ENCODE results near the gene RAPGEF4.
"Not testable (repeated sequence)": the region's sequence is repeated elsewhere in the genome, so short reads cannot be mapped to it uniquely, and the experiment has no call there.

RAPGEF4 gene

DNA sequence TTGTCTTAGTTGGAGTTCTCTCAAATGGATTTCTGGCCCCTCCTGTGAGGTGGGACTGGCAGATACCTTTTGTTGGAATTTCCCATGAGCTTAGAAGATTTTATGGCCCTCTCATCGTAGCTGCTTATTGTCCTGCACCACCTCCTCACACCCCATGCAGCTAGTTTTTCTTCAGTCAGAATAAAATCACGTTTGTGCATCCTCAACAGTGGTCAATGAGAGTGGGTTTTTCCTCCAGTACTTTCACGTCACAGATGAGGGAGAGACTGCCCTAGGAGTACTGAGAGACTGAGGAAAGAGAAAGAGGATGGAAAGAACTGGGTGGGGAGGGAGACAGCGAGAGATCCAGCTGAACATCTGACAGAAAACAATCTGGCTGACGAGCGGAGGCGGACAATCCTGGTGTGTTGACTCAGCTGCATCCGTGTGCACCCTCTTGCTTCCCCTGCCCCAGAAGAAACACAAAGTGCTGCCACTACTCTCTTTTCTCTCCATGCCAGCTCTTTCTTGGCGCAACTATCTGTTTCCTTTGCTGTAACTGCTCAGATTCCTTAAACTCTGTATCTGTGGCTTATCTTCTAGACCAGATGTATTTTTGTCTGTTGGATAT, 7.4 kb downstream of the RAPGEF4 start:
- TF ChIP-seq, protein P1, sequence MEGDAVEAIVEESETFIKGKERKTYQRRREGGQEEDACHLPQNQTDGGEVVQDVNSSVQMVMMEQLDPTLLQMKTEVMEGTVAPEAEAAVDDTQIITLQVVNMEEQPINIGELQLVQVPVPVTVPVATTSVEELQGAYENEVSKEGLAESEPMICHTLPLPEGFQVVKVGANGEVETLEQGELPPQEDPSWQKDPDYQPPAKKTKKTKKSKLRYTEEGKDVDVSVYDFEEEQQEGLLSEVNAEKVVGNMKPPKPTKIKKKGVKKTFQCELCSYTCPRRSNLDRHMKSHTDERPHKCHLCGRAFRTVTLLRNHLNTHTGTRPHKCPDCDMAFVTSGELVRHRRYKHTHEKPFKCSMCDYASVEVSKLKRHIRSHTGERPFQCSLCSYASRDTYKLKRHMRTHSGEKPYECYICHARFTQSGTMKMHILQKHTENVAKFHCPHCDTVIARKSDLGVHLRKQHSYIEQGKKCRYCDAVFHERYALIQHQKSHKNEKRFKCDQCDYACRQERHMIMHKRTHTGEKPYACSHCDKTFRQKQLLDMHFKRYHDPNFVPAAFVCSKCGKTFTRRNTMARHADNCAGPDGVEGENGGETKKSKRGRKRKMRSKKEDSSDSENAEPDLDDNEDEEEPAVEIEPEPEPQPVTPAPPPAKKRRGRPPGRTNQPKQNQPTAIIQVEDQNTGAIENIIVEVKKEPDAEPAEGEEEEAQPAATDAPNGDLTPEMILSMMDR (IDR thresholded peaks at IDR 0.05; ENCODE audit: low read depth, low read length), result no peak
- DNase-seq (ENCODE audit: extremely low read depth, low read depth), result no peak

DNA sequence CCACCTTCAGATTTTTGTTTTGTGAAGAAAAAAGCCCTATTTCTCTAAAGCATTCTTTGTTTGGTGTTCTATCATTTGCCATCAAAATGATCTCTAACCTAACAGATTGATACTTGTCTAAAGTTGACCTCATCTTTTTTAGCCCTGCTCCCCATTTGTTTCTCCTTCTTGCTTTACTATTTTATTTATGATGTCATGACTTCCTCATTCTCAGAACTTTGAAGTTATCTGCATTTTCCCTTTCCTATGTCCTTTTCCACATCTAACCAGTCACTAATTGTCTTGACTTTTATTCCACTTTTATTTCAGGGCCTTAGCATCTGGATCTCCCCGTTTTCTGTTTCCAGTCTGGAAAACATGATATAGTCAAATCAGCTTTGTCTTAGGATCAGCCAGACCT, 8.3 kb downstream of the RAPGEF4 start:
- TF ChIP-seq, protein P1 (IDR thresholded peaks at IDR 0.05; ENCODE audit: low read depth, low read length), result no peak
- no peak for DNase-seq (ENCODE audit: extremely low read depth, low read depth)

DNA sequence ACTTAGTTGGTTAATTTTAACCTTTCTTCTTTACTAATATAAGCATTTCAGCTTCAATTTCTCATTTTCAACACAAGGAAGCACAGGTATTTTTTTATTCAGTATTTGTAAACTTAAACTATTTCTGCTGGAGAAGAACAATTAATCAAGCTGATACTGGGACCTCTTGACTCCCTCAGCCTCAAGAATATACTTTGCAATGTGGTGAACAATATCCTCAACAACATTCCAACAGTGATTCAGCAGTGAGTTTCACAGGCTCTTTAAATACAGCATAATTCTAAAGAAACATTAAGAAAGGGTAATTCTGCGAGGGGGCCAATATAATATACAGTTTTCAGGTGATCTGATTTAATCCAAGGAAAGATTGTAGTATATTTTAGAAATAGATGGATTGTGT, 10.0 kb downstream of the RAPGEF4 start:
- DNase-seq (ENCODE audit: extremely low read depth, low read depth), result no peak
- TF ChIP-seq, protein P1 (IDR thresholded peaks at IDR 0.05; ENCODE audit: low read depth, low read length), result no peak

DNA sequence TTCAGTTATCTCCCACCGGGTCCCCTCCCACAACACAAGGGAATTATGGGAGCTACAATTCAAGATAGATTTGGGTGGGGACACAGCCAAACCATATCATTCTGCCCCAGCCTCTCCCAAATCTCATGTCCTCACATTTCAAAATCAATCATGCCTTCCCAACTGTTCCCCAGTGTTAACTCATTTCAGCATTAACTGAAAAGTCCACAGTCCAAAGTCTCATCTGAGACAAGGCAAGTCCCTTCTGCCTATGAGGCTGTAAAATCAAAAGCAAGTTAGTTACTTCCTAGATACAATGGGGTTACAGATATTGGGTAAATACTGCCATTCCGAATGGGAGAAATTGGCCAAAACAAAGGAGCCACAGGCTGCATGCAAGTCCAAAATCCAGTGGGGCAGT, 12.9 kb downstream of the RAPGEF4 start:
- not testable (repeated sequence) for DNase-seq (ENCODE audit: extremely low read depth, low read depth)

DNA sequence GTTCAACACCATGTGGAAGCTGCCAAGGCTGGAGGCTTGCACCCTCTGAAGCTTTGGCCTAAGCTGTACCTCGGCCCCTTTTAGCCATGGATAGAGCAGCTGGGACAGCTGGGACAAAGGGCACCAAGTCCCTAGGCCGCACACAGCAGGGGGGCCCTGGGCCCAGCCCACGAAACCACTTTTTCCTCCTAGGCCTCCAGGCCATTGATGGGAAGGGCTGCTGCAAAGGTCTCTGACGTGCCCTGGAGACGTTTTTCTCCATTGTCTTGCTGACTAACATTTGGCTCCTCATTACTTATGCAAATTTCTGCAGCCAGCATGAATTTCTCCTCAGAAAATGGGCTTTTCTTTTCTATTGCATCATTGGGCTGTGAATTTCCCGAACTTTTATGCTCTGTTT, 13.7 kb downstream of the RAPGEF4 start:
- DNase-seq (ENCODE audit: extremely low read depth, low read depth), result no peak
- TF ChIP-seq, protein P1 (IDR thresholded peaks at IDR 0.05; ENCODE audit: low read depth, low read length), result no peak

DNA sequence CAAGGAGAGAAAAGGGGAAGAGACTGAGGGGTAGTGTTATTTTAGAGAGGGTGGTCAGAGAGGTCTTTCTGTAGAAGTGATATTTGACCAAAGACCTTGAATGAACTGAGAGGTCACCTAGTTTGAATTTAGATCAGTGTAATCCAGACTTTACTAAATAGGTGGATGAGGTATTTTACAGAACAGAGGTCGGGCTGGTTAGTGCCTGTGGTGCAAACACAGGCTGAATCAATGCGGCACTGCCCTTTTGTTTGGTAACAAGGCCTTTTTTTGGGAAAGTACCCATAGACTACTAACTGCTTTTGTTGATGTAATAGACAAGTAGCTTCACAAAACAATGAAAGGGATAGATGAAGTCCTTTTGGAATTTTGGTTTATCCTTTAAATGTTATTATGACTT, 15.9 kb downstream of the RAPGEF4 start:
- DNase-seq (ENCODE audit: extremely low read depth, low read depth), result no peak
- TF ChIP-seq, protein P1 (IDR thresholded peaks at IDR 0.05; ENCODE audit: low read depth, low read length), result no peak

DNA sequence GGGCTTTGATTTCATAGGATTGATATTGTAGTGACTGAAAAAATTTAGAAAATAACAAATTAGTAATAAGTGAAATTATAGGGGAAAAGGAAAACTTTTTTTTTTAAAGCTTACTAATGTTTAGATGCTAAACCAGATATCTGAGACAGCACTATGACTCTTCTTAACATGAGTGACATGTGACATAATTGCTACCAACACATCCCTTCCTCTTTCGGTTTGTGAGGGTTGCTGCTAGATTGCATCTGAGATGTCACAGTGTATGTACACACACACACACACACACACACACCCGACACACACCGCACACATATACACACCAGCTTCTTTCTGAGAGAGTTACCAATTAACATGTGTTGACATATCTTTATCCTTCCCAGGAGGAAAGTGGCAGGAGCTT, 18.0 kb downstream of the RAPGEF4 start:
- TF ChIP-seq, protein P1 (IDR thresholded peaks at IDR 0.05; ENCODE audit: low read depth, low read length), result no peak
- DNase-seq (ENCODE audit: extremely low read depth, low read depth), result no peak

DNA sequence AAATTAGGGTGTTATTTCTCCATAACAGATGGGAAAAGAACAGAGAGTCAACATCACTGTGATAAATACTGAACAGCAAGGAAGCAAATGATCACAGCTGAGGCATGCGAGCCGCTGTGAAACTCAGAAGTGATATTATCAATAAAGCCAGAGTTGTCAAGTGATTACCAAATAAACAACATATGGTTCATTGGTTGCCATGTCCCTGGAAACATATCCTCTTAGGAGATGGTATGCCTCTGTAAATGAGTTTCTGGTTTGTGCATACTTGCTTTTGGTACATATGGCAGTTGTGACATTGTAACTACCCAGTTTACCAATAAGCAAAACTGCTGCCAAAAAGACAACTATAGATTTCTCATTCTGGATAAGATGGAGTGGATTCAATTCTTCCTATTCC, 23.8 kb downstream of the RAPGEF4 start:
- TF ChIP-seq, protein P1 (IDR thresholded peaks at IDR 0.05; ENCODE audit: low read depth, low read length), result no peak
- no peak for DNase-seq (ENCODE audit: extremely low read depth, low read depth)

All from AG09319 (cell line).